K562 (cell line): ENCODE data around the gene FGF21. TPM values are rescaled to one million over a fixed set of nuclear protein-coding genes. Genes with fewer than 3 reads are reported as not detected.
A peak's percentile ranks its signal among the peaks of the same experiment; 100 is the strongest.

Experiments
- HMGN3 ChIP-seq: IDR thresholded peaks from 2 replicates; pipeline ENCODE4 v1.6.1; 2011; ENCODE audit warnings: borderline replicate concordance, low read depth, mild to moderate bottlenecking, mixed read lengths, low read length; ENCODE audit not compliant: insufficient read length; ENCODE audit errors: extremely low read depth
- RBFOX2 ChIP-seq: fragments of 200-400 bp; formaldehyde crosslinking; IDR thresholded peaks from 2 replicates; pipeline ENCODE4 v1.6.1; 2017; ENCODE audit warnings: low read depth, mild to moderate bottlenecking, low read length, moderate library complexity
- TBL1XR1 ChIP-seq, 2 experiments: IDR thresholded peaks; 2 replicates each; pipeline ENCODE4 v1.6.1; 2012; ENCODE audit warnings: improper control_type of control experiment in 2 of 2, low read length in 2 of 2, mild to moderate bottlenecking in 1 of 2
- TFAM ChIP-seq: fragments of 250-450 bp; sonication (Bioruptor Pico); conservative IDR thresholded peaks from 2 replicates; pipeline ENCODE4 v1.5.0; 2021; ENCODE audit warnings: mild to moderate bottlenecking, moderate library complexity
- ZC3H4 ChIP-seq: sonication (generic); formaldehyde crosslinking; IDR thresholded peaks from 2 replicates; pipeline ENCODE4 v1.9.0; 2021; ENCODE audit warnings: missing genetic modification reagents, borderline replicate concordance
- ZEB2 ChIP-seq: fragments of 450-650 bp; IDR thresholded peaks from 2 replicates; pipeline ENCODE4 v1.6.1; 2016
- ZNF583 ChIP-seq: fragments of 250-450 bp; sonication (Bioruptor Pico); IDR thresholded peaks from 2 replicates; pipeline ENCODE4 v1.4.0; 2020
- polyA plus RNA-seq, 8 experiments: library from polyadenylated mRNA; depleted of rRNA in 4 of 8; stranded (reverse) in 5 of 8; unstranded in 3 of 8; fragments of >200 nt; fragmentation: Nextera tagmentation in 2 of 8; fragmentation: Illumina TruSeq in 1 of 8; extraction: Ambion mirVana in 2 of 8; extraction: Trizol in 1 of 8; gene quantifications; 2 replicates each; pipeline versions ENCODE4 v1.2.1 to v1.2.3, GENCODE V29; 2011 to 2014; ENCODE audit warnings: inconsistent platforms in 1 of 8, missing spikeins in 1 of 8
- total RNA-seq, 7 experiments: library from RNA; depleted of rRNA in 6 of 7; stranded (reverse); fragments of >200 nt in 6 of 7; fragmentation: Illumina TruSeq in 2 of 7; extraction: Trizol in 2 of 7; gene quantifications; 2 replicates each; pipeline versions ENCODE4 v1.2.1 to v1.2.3, GENCODE V29; 2011 to 2021; ENCODE audit warnings: low replicate concordance in 1 of 7
- TF ChIP-seq, protein P1 (sequence below): sonication (generic); formaldehyde crosslinking; IDR thresholded peaks from 2 replicates; pipeline ENCODE4 v1.5.0; 2020; ENCODE audit warnings: missing genetic modification reagents
- TF ChIP-seq, protein P2 (sequence below): sonication (generic); formaldehyde crosslinking; IDR thresholded peaks from 2 replicates; pipeline ENCODE4 v1.9.0; 2022; ENCODE audit warnings: mild to moderate bottlenecking, missing genetic modification reagents
- TF ChIP-seq, protein P3 (sequence below), 2 experiments: fragments of 200-800 bp in 1 of 2; sonication (Bioruptor generic) in 1 of 2; sonication (generic) in 1 of 2; formaldehyde crosslinking in 1 of 2; IDR thresholded peaks in 1 of 2; conservative IDR thresholded peaks in 1 of 2; 2 replicates each; pipeline versions ENCODE4 v1.5.0 to v1.6.1; 2016 to 2020; ENCODE audit warnings: missing compliant biosample characterization in 1 of 2, missing genetic modification characterization in 1 of 2, missing genetic modification reagents in 1 of 2
- TF ChIP-seq, protein P4 (sequence below): fragments of 200-800 bp; sonication (Bioruptor generic); IDR thresholded peaks from 2 replicates; pipeline ENCODE4 v1.6.1; 2017; ENCODE audit warnings: missing genetic modification characterization, missing compliant biosample characterization
- TF ChIP-seq, protein P5 (sequence below): sonication (generic); formaldehyde crosslinking; IDR thresholded peaks from 2 replicates; pipeline ENCODE4 v1.8.0; 2022; ENCODE audit warnings: mild to moderate bottlenecking, missing genetic modification reagents
- TF ChIP-seq, protein P6 (sequence below): IDR thresholded peaks from 2 replicates; pipeline ENCODE4 v1.6.1; 2016; ENCODE audit warnings: missing genetic modification characterization, missing compliant biosample characterization
- TF ChIP-seq, protein P7 (sequence below): sonication (generic); formaldehyde crosslinking; IDR thresholded peaks from 2 replicates; pipeline ENCODE4 v1.4.0; 2020; ENCODE audit warnings: mild to moderate bottlenecking, missing genetic modification reagents

FGF21 gene
- total and polyA plus RNA-seq, 9 of the 15 experiments (the other 6 are each of a cell fraction or from before 2014, with no cell fraction given): 0.04 to 0.77 (median 0.09) TPM; not detected in 6

DNA sequence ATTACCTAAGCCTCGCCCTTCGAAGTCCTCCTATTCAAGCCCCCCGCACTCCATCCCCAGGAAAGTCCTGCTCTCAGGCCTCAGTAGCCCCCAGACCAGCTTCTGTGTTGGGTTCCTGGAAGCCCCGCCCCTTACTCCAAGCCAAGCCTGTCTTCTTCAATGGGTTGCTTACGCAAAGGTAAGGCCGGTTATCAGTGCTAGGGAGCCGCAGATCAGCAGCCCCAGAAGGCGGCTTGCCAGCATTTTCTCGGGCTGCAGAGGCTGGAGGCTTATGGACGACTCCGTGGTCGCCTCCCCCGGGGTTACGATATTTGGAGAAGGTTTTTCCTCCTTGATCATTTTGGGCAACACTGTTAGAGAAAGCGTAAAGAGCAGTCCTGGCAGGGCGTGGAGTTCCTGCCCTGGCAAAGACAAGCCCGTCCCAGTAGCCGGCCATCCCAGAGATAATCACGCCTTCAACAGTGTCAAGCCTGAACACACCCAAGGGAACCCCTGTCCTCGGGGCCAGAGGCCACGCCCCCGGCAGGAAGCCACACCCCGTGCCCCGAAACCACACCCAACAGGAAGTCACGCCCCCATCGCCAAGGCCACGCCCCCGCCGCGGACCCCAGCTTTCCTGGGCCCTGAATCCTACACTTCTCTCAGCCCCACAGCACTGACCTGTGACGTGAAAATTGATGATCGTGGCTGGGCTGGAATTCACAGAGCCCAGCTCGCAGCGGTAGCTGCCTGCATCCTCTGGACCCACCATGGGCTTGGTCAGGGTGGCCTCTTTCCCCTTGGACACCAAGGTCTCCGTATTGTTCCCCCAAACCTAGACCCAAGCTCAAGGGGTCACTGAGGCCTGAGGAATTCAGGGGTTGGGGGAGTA is 14.0 kb upstream of the FGF21 start (continued):
- TF ChIP-seq ZC3H4 (CRISPR knock-in tag): no peak; the same call in 1 of the 2 replicates
- TF ChIP-seq, protein P1, sequence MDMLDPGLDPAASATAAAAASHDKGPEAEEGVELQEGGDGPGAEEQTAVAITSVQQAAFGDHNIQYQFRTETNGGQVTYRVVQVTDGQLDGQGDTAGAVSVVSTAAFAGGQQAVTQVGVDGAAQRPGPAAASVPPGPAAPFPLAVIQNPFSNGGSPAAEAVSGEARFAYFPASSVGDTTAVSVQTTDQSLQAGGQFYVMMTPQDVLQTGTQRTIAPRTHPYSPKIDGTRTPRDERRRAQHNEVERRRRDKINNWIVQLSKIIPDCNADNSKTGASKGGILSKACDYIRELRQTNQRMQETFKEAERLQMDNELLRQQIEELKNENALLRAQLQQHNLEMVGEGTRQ (CRISPR knock-in tag): peak; percentile 46
- TF ChIP-seq RBFOX2: peak; percentile 68
- TF ChIP-seq, protein P2, sequence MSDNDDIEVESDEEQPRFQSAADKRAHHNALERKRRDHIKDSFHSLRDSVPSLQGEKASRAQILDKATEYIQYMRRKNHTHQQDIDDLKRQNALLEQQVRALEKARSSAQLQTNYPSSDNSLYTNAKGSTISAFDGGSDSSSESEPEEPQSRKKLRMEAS: 0 out of 2 replicates have a peak, but pooled peaks have one; percentile 16
- no peak for TF ChIP-seq TFAM (CRISPR knock-in tag)
- TF ChIP-seq, protein P3, sequence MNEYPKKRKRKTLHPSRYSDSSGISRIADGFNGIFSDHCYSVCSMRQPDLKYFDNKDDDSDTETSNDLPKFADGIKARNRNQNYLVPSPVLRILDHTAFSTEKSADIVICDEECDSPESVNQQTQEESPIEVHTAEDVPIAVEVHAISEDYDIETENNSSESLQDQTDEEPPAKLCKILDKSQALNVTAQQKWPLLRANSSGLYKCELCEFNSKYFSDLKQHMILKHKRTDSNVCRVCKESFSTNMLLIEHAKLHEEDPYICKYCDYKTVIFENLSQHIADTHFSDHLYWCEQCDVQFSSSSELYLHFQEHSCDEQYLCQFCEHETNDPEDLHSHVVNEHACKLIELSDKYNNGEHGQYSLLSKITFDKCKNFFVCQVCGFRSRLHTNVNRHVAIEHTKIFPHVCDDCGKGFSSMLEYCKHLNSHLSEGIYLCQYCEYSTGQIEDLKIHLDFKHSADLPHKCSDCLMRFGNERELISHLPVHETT (CRISPR knock-in tag; conservative IDR thresholded peaks at IDR 0.05 in 1 of 2, IDR thresholded peaks at IDR 0.05 in 1 of 2): 0 out of 4 replicates have a peak, but pooled peaks of 1 of the 2 experiments have one; percentile 38
- TF ChIP-seq, protein P4, sequence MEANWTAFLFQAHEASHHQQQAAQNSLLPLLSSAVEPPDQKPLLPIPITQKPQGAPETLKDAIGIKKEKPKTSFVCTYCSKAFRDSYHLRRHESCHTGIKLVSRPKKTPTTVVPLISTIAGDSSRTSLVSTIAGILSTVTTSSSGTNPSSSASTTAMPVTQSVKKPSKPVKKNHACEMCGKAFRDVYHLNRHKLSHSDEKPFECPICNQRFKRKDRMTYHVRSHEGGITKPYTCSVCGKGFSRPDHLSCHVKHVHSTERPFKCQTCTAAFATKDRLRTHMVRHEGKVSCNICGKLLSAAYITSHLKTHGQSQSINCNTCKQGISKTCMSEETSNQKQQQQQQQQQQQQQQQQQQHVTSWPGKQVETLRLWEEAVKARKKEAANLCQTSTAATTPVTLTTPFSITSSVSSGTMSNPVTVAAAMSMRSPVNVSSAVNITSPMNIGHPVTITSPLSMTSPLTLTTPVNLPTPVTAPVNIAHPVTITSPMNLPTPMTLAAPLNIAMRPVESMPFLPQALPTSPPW (CRISPR knock-in tag): peak; percentile 64
- TF ChIP-seq ZEB2: 0 out of 2 replicates have a peak, but pooled peaks have one; percentile 44
- TF ChIP-seq, protein P5, sequence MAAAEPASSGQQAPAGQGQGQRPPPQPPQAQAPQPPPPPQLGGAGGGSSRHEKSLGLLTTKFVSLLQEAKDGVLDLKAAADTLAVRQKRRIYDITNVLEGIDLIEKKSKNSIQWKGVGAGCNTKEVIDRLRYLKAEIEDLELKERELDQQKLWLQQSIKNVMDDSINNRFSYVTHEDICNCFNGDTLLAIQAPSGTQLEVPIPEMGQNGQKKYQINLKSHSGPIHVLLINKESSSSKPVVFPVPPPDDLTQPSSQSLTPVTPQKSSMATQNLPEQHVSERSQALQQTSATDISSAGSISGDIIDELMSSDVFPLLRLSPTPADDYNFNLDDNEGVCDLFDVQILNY (CRISPR knock-in tag): no peak
- TF ChIP-seq TBL1XR1 (IDR thresholded peaks at IDR 0.05; ENCODE audit: low read length in 2 of 2): 0 out of 4 replicates have a peak, but pooled peaks of 1 of the 2 experiments have one; percentile 53
- peak; percentile 76 for TF ChIP-seq HMGN3
- TF ChIP-seq, protein P6, sequence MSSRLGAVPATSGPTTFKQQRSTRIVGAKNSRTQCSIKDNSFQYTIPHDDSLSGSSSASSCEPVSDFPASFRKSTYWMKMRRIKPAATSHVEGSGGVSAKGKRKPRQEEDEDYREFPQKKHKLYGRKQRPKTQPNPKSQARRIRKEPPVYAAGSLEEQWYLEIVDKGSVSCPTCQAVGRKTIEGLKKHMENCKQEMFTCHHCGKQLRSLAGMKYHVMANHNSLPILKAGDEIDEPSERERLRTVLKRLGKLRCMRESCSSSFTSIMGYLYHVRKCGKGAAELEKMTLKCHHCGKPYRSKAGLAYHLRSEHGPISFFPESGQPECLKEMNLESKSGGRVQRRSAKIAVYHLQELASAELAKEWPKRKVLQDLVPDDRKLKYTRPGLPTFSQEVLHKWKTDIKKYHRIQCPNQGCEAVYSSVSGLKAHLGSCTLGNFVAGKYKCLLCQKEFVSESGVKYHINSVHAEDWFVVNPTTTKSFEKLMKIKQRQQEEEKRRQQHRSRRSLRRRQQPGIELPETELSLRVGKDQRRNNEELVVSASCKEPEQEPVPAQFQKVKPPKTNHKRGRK (tag): no peak
- TF ChIP-seq ZNF583 (CRISPR knock-in tag): peak; percentile 51; the same call in 1 of the 2 replicates
- TF ChIP-seq, protein P7, sequence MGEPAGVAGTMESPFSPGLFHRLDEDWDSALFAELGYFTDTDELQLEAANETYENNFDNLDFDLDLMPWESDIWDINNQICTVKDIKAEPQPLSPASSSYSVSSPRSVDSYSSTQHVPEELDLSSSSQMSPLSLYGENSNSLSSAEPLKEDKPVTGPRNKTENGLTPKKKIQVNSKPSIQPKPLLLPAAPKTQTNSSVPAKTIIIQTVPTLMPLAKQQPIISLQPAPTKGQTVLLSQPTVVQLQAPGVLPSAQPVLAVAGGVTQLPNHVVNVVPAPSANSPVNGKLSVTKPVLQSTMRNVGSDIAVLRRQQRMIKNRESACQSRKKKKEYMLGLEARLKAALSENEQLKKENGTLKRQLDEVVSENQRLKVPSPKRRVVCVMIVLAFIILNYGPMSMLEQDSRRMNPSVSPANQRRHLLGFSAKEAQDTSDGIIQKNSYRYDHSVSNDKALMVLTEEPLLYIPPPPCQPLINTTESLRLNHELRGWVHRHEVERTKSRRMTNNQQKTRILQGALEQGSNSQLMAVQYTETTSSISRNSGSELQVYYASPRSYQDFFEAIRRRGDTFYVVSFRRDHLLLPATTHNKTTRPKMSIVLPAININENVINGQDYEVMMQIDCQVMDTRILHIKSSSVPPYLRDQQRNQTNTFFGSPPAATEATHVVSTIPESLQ (CRISPR knock-in tag): 0 out of 2 replicates have a peak, but pooled peaks have one; percentile 59
